Measurements from ENCODE around the gene NF1.
"Not testable (repeated sequence)": the region's sequence is repeated elsewhere in the genome, so short reads cannot be mapped to it uniquely, and the experiment has no call there.

The NF1 gene

GRCh38 chr17:31269036-31269577 lies 174.3 kb downstream of the NF1 start:
- DNase-seq = no peak

- no peak for DNase-seq
Measured at GRCh38 chr17:31269578-31269983, 174.8 kb downstream of the NF1 start.

GRCh38 chr17:31272236-31272635 lies 177.5 kb downstream of the NF1 start:
- DNase-seq = no peak

- DNase-seq = no peak
Measured at GRCh38 chr17:31272803-31273202, 178.0 kb downstream of the NF1 start.

- DNase-seq = no peak
Measured at GRCh38 chr17:31273516-31273915, 178.7 kb downstream of the NF1 start.

GRCh38 chr17:31274252-31274651 lies 179.5 kb downstream of the NF1 start:
- no peak for DNase-seq

- no peak for DNase-seq
Measured at GRCh38 chr17:31275116-31275515, 180.3 kb downstream of the NF1 start.

- no peak for DNase-seq
Measured at GRCh38 chr17:31279401-31279800, 184.6 kb downstream of the NF1 start.

GRCh38 chr17:31281061-31281460 lies 186.3 kb downstream of the NF1 start:
- DNase-seq = no peak

GRCh38 chr17:31283841-31284240 lies 189.1 kb downstream of the NF1 start:
- no peak for DNase-seq

GRCh38 chr17:31286587-31286986 lies 191.8 kb downstream of the NF1 start:
- DNase-seq = no peak

- not testable (repeated sequence) for DNase-seq
Measured at GRCh38 chr17:31287932-31288331, 193.2 kb downstream of the NF1 start.

- DNase-seq = no peak
Measured at GRCh38 chr17:31289790-31290189, 195.0 kb downstream of the NF1 start.

GRCh38 chr17:31291820-31292219 lies 197.0 kb downstream of the NF1 start:
- no peak for DNase-seq

- no peak for DNase-seq
Measured at GRCh38 chr17:31293581-31293980, 198.8 kb downstream of the NF1 start.

- DNase-seq = no peak
Measured at GRCh38 chr17:31294231-31294630, 199.5 kb downstream of the NF1 start.

- no peak for DNase-seq
Measured at GRCh38 chr17:31294820-31295488, 200.2 kb downstream of the NF1 start.

- DNase-seq = no peak
Measured at GRCh38 chr17:31295489-31295871, 200.7 kb downstream of the NF1 start.

- DNase-seq = no peak
Measured at GRCh38 chr17:31296142-31296541, 201.4 kb downstream of the NF1 start.

GRCh38 chr17:31297090-31297489 lies 202.3 kb downstream of the NF1 start, which contains the start of gene OMG:
Gene OMG (minus strand): TSS chr17:31297239. CDS start chr17:31296331, 908 bp downstream.
- DNase-seq = no peak

GRCh38 chr17:31299624-31300023 lies 204.8 kb downstream of the NF1 start:
- no peak for DNase-seq

GRCh38 chr17:31307640-31308039 lies 212.9 kb downstream of the NF1 start:
- no peak for DNase-seq

- DNase-seq = no peak
Measured at GRCh38 chr17:31308372-31309334, 213.9 kb downstream of the NF1 start.

- DNase-seq = no peak
Measured at GRCh38 chr17:31309556-31309955, 214.8 kb downstream of the NF1 start.

Data from activated CD4-positive, alpha-beta T cell treated with anti-CD3 and anti-CD28 coated beads for 48 hours (primary cell).